HG03378 (cell line): ENCODE measurements around the gene TCF7L1.
A peak's percentile ranks its signal among the peaks of the same experiment; 100 is the strongest.
"Not testable (repeated sequence)": the region's sequence is repeated elsewhere in the genome, so short reads cannot be mapped to it uniquely, and the experiment has no call there.

Experiments
- ATAC-seq: cut with Tn5 transposase; IDR thresholded peaks from one replicate; pipeline ENCODE4 v1.9.1; 2021; ENCODE audit warnings: mild to moderate bottlenecking, moderate library complexity; ENCODE audit not compliant: unreplicated experiment

Gene TCF7L1

GRCh38 chr2:85312404-85312803, 179.2 kb downstream of the TCF7L1 start:
- ATAC-seq, result no peak

GRCh38 chr2:85314884-85315242, 181.7 kb downstream of the TCF7L1 start:
- no peak for ATAC-seq

- not testable (repeated sequence) for ATAC-seq
Measured at GRCh38 chr2:85315921-85316320, 182.7 kb downstream of the TCF7L1 start.

GRCh38 chr2:85318222-85319074, 185.3 kb downstream of the TCF7L1 start:
- no peak for ATAC-seq

GRCh38 chr2:85319796-85320195, 186.6 kb downstream of the TCF7L1 start:
- ATAC-seq, result no peak

GRCh38 chr2:85323351-85323987, 190.3 kb downstream of the TCF7L1 start:
- no peak for ATAC-seq

GRCh38 chr2:85323988-85324367, 190.8 kb downstream of the TCF7L1 start:
- ATAC-seq, result not testable (repeated sequence)

- ATAC-seq, result no peak
Measured at GRCh38 chr2:85324639-85325465, 191.7 kb downstream of the TCF7L1 start.

GRCh38 chr2:85325466-85325811, 192.2 kb downstream of the TCF7L1 start:
- ATAC-seq, result no peak

GRCh38 chr2:85326406-85327159, 193.4 kb downstream of the TCF7L1 start:
- ATAC-seq, result peak; percentile 41

GRCh38 chr2:85327160-85327821, 194.1 kb downstream of the TCF7L1 start:
- ATAC-seq, result no peak

- ATAC-seq, result peak; percentile 71
Measured at GRCh38 chr2:85327822-85328617, 194.8 kb downstream of the TCF7L1 start, which contains the start of gene TGOLN2. Gene TGOLN2, minus strand, starts transcription at chr2:85327989. Its CDS starts 27 bp downstream, at chr2:85327962.

GRCh38 chr2:85329181-85329651, 196.0 kb downstream of the TCF7L1 start:
- ATAC-seq, result no peak

- ATAC-seq, result not testable (repeated sequence)
Measured at GRCh38 chr2:85329701-85330100, 196.5 kb downstream of the TCF7L1 start.

- no peak for ATAC-seq
Measured at GRCh38 chr2:85330839-85331636, 197.8 kb downstream of the TCF7L1 start.

GRCh38 chr2:85333877-85334276, 200.7 kb downstream of the TCF7L1 start:
- not testable (repeated sequence) for ATAC-seq

GRCh38 chr2:85334928-85335327, 201.7 kb downstream of the TCF7L1 start:
- ATAC-seq, result no peak
